GM10266 (cell line): Measurements from ENCODE around the gene CELF3.

Experiments used
- DNase-seq: peaks from one replicate; pipeline ENCODE4 v3.0.0; 2012; ENCODE audit errors: extremely low spot score
- TF ChIP-seq, protein P1 (sequence below): IDR thresholded peaks from 2 replicates; pipeline ENCODE4 v1.5.1; 2012; ENCODE audit warnings: mild to moderate bottlenecking, low read depth; ENCODE audit not compliant: control insufficient read depth, insufficient read depth; ENCODE audit errors: missing control alignments

CELF3 gene

GRCh38 chr1:151729157-151729965, 12.8 kb upstream of the CELF3 start:
- TF ChIP-seq, protein P1, sequence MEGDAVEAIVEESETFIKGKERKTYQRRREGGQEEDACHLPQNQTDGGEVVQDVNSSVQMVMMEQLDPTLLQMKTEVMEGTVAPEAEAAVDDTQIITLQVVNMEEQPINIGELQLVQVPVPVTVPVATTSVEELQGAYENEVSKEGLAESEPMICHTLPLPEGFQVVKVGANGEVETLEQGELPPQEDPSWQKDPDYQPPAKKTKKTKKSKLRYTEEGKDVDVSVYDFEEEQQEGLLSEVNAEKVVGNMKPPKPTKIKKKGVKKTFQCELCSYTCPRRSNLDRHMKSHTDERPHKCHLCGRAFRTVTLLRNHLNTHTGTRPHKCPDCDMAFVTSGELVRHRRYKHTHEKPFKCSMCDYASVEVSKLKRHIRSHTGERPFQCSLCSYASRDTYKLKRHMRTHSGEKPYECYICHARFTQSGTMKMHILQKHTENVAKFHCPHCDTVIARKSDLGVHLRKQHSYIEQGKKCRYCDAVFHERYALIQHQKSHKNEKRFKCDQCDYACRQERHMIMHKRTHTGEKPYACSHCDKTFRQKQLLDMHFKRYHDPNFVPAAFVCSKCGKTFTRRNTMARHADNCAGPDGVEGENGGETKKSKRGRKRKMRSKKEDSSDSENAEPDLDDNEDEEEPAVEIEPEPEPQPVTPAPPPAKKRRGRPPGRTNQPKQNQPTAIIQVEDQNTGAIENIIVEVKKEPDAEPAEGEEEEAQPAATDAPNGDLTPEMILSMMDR: no peak
- DNase-seq: peak; percentile 3

DNA sequence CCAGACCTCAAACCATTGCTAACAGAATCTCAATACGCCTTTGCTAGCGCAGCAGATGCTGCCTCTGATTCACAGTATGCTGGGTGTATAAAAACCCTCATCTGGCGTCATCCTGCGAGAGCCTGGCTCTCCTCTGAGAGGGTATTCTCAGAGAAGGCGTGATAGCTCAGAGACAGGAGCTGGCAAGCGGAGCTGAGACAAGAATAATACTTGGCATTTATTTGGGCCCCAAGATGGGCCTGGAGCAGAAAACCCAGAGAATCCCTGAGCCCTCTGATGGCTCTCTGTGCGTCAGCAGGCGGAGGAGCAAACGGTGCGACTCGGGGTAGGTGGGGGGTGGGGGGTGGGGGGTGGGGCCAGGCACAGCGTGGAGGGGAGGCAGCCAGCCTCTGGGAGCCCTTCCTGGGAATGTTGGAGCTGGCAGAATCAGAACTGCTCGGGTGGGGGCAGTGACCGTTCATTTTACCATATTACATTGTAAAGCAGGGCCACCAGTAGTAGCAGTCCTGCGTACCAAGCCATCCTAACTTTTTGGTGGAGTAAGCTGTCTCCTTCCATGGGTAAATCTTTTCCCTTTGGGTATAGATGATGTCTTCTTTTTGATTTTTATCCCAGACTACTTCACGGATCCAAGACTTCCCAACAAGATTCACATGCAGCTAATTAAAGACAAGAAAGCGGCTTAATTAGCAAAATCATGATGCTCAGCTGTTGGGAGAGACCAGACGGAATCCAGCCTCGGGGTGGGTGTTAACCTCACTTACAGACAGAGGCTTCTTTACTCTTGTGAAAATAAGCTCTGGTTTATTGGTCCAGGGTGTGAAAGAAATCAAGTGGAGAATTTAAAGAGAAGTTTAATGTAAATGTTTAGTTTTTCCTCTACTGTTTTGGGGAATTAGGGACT, 11.8 kb upstream of the CELF3 start:
- TF ChIP-seq, protein P1: no peak
- no peak for DNase-seq

DNA sequence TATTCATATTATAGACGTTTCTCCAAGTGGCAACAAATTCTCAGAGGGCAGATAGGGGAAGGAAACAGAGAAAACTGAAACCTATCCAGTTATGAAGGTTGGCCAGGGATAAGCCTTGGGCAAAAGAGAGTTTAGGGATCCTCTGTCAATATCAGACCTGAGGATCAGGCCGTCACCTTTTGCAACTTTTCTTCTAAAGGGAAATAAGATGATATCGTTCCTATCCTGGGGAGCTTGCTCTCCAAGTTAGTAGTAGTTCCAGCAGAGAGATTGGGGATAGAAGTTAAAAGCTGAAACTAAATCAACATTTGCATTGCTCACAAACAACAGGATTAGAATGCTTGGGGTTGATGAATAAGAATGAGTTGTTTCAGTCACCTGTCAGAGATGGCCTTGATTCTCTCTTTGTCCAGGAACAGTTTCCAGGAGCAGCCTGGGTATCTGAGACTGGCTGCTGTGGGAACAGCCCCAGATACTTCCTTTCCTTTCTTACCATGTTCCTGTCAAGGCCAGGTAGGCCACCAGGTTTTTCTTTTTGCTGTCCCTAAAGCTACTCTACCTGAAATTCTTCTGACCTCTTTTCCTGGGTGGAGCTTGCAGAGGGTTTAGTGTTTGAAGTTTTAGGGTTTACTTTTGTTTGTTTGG, 7.2 kb upstream of the CELF3 start:
- TF ChIP-seq, protein P1: no peak
- no peak for DNase-seq

DNA sequence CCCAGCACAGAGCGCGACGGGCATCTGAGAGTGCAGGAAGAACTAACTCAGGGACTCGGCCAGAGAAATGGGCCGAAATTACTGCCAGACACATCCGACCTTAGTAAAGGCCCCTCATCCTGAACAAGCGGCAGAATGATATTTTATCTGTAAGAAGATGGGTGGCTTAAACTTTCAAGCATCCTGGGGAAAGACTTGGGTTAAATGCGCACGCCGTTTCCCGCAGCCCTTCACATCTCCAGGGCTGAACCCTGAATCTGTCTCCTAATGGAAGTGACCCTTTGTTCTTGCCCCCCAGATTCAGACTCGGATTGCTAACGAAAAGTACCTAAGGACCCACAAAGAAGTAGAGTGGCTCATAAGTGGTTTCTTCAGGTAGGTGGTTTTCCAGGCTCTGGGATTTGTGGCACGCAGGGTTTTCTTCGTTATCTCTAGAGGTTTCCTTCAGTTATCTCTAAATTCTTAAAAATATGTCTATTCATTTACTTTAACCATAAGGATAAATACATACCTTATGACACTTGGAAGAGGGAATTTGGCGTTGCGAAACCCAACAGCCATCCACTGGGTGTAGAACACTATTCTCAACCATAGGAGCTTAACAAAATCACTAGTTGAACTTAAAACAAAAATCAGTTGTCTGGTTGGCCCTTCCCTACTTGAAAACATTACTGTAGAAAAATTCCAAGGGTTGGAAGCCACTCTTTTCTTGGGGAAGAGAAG, 5.3 kb upstream of the CELF3 start:
- TF ChIP-seq, protein P1: no peak
- DNase-seq: no peak

GRCh38 chr1:151720974-151721787, 4.6 kb upstream of the CELF3 start, which contains the start of gene RIIAD1:
Gene RIIAD1, plus strand, starts transcription at chr1:151721522. Its CDS starts 15 bp downstream, at chr1:151721537.
- peak; percentile 90 for DNase-seq
- TF ChIP-seq, protein P1: no peak

GRCh38 chr1:151720554-151720953, 4.0 kb upstream of the CELF3 start:
- peak; percentile 83 for DNase-seq
- TF ChIP-seq, protein P1: no peak
